ENCODE data around the gene MAST2. TPM values are rescaled to one million over a fixed set of nuclear protein-coding genes. Genes with fewer than 3 reads are reported as not detected.

MAST2 gene
- total and polyA plus RNA-seq, 2 donors (not counting 3 experiments of a cell fraction or from before 2014, with no cell fraction given): 25.0 to 41.2 TPM

DNA sequence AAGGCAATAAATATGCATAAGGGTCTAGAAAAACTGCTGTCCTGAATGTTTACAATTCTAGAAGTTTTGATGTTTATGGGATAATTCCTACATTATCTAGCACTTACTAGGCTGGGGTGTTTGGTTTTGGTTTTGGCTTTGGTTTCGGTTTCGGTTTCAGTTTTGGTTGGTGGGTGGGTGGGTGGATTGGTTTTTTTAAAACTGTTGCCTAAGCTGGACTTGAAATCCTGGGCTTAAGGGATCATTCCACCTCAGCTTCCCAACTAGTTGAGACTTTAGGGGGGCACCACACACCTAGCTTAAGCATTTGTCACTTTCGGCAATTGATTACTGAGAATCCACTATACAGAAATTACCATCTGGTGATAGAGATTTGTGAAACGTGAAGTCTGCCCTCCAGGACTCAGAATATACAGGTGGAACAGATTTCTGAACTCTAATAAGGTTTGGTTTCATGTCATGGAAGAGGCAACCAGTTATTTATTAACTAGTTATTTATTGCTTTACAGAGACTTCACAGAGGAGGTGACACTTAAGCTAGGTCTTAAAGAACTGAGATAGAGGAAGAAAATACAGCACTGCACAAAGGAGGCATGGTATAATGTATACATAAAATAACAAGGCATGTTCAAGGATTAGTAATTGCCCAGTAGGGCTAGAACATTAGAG lies 259.4 kb downstream of the MAST2 start:
- no peak overlapping the region for H3K4me2 ChIP-seq (ENCODE audit: insufficient read depth, low read length)
- no peaks in the 10 kb centered on the region for H3K9me1 ChIP-seq (replicated peaks; ENCODE audit: control insufficient read depth, extremely low read depth, insufficient read depth, low read length)
- no peak for FAIRE-seq
- H3K4me3 ChIP-seq (replicated peaks in 1 of 3; ENCODE audit: insufficient read depth in 1 of 3, low read depth in 1 of 3, low read length in 3 of 3): no peak overlapping the region
- ChIA-PET CTCF (no interaction called here), POLR2A (no interaction called here)
- no peaks in the 10 kb centered on the region for H3K27me3 ChIP-seq (ENCODE audit: control insufficient read depth in 2 of 2, insufficient read depth in 2 of 2, low read length in 2 of 2)
- H3K4me1 ChIP-seq (ENCODE audit: control insufficient read depth, extremely low read depth, insufficient read depth, low read length): peaks cover 4% of the 10 kb centered on the region
- no peak overlapping the region for H3K27ac ChIP-seq (ENCODE audit: insufficient read depth, low read depth, low read length)
- no peak overlapping the region for H2AFZ ChIP-seq (ENCODE audit: low read depth, low read length)
- dilution Hi-C loops (cut with MboI; ENCODE audit: extremely low pct_ligation_motif_present, low sequenced_read_pairs): no loop called here
- no peak for DNase-seq (ENCODE audit: low read depth, low spot score)
- no peak for TF ChIP-seq JUN (IDR thresholded peaks at IDR 0.05; ENCODE audit: borderline replicate concordance, insufficient read depth, insufficient read length, low read depth)
- TF ChIP-seq, protein P1, sequence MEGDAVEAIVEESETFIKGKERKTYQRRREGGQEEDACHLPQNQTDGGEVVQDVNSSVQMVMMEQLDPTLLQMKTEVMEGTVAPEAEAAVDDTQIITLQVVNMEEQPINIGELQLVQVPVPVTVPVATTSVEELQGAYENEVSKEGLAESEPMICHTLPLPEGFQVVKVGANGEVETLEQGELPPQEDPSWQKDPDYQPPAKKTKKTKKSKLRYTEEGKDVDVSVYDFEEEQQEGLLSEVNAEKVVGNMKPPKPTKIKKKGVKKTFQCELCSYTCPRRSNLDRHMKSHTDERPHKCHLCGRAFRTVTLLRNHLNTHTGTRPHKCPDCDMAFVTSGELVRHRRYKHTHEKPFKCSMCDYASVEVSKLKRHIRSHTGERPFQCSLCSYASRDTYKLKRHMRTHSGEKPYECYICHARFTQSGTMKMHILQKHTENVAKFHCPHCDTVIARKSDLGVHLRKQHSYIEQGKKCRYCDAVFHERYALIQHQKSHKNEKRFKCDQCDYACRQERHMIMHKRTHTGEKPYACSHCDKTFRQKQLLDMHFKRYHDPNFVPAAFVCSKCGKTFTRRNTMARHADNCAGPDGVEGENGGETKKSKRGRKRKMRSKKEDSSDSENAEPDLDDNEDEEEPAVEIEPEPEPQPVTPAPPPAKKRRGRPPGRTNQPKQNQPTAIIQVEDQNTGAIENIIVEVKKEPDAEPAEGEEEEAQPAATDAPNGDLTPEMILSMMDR (IDR thresholded peaks at IDR 0.05; ENCODE audit: extremely low read depth in 1 of 2, insufficient read depth in 1 of 2, low read depth in 1 of 2, low read length in 2 of 2): no peak
- TF ChIP-seq MYC (IDR thresholded peaks at IDR 0.05; ENCODE audit: low read depth, low read length): no peak
- TF ChIP-seq, protein P2, sequence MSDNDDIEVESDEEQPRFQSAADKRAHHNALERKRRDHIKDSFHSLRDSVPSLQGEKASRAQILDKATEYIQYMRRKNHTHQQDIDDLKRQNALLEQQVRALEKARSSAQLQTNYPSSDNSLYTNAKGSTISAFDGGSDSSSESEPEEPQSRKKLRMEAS (IDR thresholded peaks at IDR 0.05; ENCODE audit: insufficient read depth, insufficient read length): no peak
- TF ChIP-seq GATA2 (IDR thresholded peaks at IDR 0.05; ENCODE audit: insufficient read depth, insufficient read length, low read depth, low read length): no peak
- no peak for TF ChIP-seq POLR2A (IDR thresholded peaks at IDR 0.05; ENCODE audit: low read depth, low read length)
- no peak for TF ChIP-seq EZH2 (IDR thresholded peaks at IDR 0.05; ENCODE audit: borderline replicate concordance, low read depth, low read length, severe bottlenecking)
- TF ChIP-seq FOS (IDR thresholded peaks at IDR 0.05; ENCODE audit: borderline replicate concordance, insufficient read depth, low read length): no peak
- TF ChIP-seq POLR2AphosphoS5 (IDR thresholded peaks at IDR 0.05; ENCODE audit: insufficient read depth, low read depth, low read length): no peak
- no peak overlapping the region for H3K9ac ChIP-seq (replicated peaks; ENCODE audit: extremely low read depth, insufficient read depth, low read length)
- no TSS peak for BruUV-seq (replicated peaks)
- H3K79me2 ChIP-seq (ENCODE audit: control insufficient read depth, insufficient read depth, low read length): no peaks in the 10 kb centered on the region
- H4K20me1 ChIP-seq (replicated peaks; ENCODE audit: control insufficient read depth, extremely low read depth, insufficient read depth, low read length): no peaks in the 10 kb centered on the region
- intact Hi-C loops (cut with micrococcal nuclease): no loop called here
- H3K9me3 ChIP-seq (replicated peaks; ENCODE audit: control insufficient read depth, insufficient read depth, low read length): no peaks in the 10 kb centered on the region
- H3K36me3 ChIP-seq (ENCODE audit: control insufficient read depth in 2 of 2, extremely low read depth in 1 of 2, insufficient read depth in 2 of 2, low read length in 2 of 2): peaks cover 0 to 4% of the 10 kb centered on the region in 2 experiments

Measured in endothelial cell of umbilical vein (primary cell).